Measurements from ENCODE around the gene PRLR.

The PRLR gene

DNA sequence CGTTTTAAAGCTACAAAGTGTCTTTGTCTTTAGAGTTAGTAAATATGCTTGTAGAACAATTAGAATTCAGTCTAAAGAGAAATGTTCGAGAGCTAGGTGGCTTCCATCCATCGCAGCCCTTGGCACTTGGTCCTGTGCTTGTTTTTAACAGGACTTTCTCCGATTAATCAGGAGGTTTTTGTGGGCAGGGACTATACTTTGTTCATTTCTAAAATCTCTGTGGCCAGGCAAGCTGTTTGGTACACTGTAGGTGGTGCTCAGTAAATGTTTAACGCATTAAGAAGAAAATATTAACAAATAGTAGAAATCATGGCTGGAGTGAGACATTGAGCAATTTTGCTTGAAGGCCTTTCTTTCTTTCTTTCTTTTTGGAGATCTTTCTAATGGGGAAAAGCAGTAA lies 203.3 kb downstream of the PRLR start:
- no peak for DNase-seq

GRCh38 chr5:35026280-35026840 lies 203.9 kb downstream of the PRLR start:
- DNase-seq: no peak

- DNase-seq: no peak
Measured at GRCh38 chr5:35024911-35025510, 205.3 kb downstream of the PRLR start.

- no peak for DNase-seq
Measured at GRCh38 chr5:35023391-35024178, 206.7 kb downstream of the PRLR start.

GRCh38 chr5:35016174-35017051 lies 213.9 kb downstream of the PRLR start:
- no peak for DNase-seq

DNA sequence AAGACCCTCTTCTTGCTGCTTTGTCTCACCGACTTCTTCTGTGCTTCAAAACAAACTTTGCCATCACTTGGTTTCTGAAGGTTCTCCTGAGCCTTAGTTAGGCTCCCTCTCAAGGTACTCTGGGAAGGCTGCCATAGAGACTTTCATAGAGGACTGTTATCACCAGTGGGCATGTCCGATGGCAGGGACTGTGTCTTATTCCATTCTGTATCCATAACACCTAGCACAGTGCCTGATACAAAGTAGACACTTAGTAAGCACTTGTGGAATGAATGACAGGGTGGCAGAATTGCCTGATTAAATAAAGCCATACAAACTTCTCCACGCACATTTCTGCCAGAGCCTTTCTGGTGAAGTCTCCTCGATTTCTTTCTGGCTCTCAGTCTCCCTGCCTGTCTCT lies 215.2 kb downstream of the PRLR start:
- DNase-seq: no peak

DNA sequence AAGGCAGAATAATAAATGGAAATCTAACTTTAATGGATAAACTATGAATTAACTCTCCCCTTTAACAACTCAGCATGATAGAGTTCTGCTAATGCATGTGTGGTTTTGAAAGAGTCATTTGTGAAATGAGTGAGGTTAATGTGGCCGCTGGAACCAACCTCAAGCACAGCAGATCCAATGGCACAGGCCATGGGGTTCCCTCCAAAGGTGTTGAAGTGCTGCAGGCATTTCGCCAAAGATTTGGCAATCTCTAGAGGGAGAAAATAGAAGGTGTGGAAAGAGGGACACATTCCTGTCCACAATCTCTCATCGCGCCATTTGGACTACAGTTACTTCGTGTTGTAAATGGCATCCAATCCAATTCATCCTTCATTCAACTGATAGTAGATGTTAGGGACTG lies 217.5 kb downstream of the PRLR start:
- DNase-seq: no peak

DNA sequence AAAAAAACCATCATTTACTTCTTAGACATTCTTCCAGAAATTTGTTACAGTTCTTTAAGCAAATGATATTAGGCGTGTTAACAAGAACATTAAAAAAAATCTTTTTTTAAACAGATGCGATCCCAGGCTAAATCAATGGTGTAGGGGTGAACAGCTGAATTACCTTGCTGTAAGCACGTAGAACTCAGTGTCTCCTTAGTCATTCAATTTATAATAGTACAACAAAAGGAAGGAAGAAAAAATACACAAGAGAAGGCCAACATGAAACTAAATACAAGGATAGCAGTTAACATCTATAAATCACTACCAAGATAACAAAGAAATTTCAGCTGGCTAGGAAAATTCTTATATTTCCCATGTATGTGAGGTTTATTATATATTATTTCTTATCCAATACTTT lies 217.9 kb downstream of the PRLR start:
- DNase-seq: no peak

GRCh38 chr5:35010676-35011075 lies 219.6 kb downstream of the PRLR start:
- no peak for DNase-seq

- DNase-seq: no peak
Measured at GRCh38 chr5:35009657-35010056, 220.6 kb downstream of the PRLR start.

DNA sequence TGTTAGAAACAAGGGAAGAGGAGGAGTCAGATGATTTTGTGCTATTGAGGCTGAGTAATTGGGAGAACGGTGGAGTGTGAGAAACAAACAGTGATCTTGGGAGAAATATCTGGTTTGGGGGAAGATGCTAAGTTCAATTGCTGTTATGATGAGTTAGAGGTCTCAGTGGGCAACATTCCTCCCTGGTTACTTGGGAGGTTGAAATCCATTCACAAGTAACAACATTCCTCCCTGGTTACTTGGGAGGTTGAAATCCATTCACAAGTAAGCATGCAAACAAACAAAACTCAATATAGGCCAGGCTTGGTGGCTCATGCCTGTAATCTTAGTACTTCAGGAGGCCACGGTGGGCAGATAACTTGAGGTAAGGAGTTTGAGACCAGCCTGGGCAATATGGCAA lies 221.3 kb downstream of the PRLR start:
- no peak for DNase-seq

GRCh38 chr5:35004771-35005170 lies 225.5 kb downstream of the PRLR start:
- DNase-seq: no peak

- DNase-seq: no peak
Measured at GRCh38 chr5:35004200-35004599, 226.1 kb downstream of the PRLR start.

GRCh38 chr5:35003018-35003957 lies 227.0 kb downstream of the PRLR start:
- no peak for DNase-seq

DNA sequence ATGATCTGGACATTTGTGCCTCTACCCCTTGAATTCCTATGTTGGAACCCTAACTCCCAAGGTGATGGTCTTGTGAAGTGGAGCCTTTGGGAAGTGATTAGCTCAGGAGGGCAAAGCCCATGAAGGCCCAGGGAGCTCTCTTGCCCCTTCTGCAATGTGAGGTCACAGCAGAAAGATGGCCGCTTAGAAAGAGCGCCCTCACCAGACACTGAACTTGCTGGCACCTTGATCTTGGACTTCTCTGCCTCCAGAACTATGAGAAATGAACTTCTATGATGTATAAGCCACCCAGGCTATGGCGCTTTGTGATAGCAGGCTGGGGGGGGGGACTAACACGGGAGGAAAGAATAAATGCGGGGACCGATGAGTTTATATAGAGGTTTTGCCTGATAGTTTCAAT lies 227.8 kb downstream of the PRLR start:
- DNase-seq: no peak

- no peak for DNase-seq
Measured at GRCh38 chr5:35001842-35002241, 228.4 kb downstream of the PRLR start.
